ENCODE data around the gene FUT3. TPM values are rescaled to one million over a fixed set of nuclear protein-coding genes. Genes with fewer than 3 reads are reported as not detected.

Gene FUT3
- polyA plus RNA-seq, 1 experiment, result not detected

- H3K27ac ChIP-seq (ENCODE audit: low read depth, low read length), result no peak overlapping the region
- POLR2A ChIA-PET, result no interaction called here
- no peak for DNase-seq (ENCODE audit: low read depth, low spot score)
- no peaks in the 10 kb centered on the region for H3K27me3 ChIP-seq (ENCODE audit: control insufficient read depth, insufficient read depth, low read length)
- CTCF ChIA-PET, result interaction anchor here (1.9 to 2.2 kb wide), 2 partner anchors 92 to 93 kb away, joined by 7 to 10 read pairs; partner anchors contain the start of gene NRTN
- no peak overlapping the region for H3K4me3 ChIP-seq (ENCODE audit: low read depth, low read length)
- TF ChIP-seq CTCF (IDR thresholded peaks at IDR 0.05; ENCODE audit: low read depth, low read length), result no peak
- no peaks in the 10 kb centered on the region; the same call in 1 of the 2 replicates for H3K9me3 ChIP-seq (ENCODE audit: control insufficient read depth, insufficient read depth, low read length)
These were observed 45.3 kb upstream of the FUT3 start for GRCh38 chr19:5896365-5897076.

- H3K9me3 ChIP-seq (ENCODE audit: control insufficient read depth, insufficient read depth, low read length), result no peaks in the 10 kb centered on the region; the same call in 1 of the 2 replicates
- ChIA-PET CTCF (interaction anchor here (0.8 to 1.9 kb wide), 2 partner anchors 92 to 127 kb away, joined by 3 to 7 read pairs; no protein-coding TSS in a partner anchor), POLR2A (no interaction called here)
- no peaks in the 10 kb centered on the region for H3K27me3 ChIP-seq (ENCODE audit: control insufficient read depth, insufficient read depth, low read length)
- no peak for TF ChIP-seq CTCF (IDR thresholded peaks at IDR 0.05; ENCODE audit: low read depth, low read length)
- no peak overlapping the region for H3K4me3 ChIP-seq (ENCODE audit: low read depth, low read length)
- DNase-seq (ENCODE audit: low read depth, low spot score), result no peak
- no peak overlapping the region for H3K27ac ChIP-seq (ENCODE audit: low read depth, low read length)
These were observed 44.6 kb upstream of the FUT3 start for GRCh38 chr19:5895890-5896289.

- ChIA-PET CTCF (interaction anchor here (0.8 to 1.9 kb wide), 2 partner anchors 91 to 127 kb away, joined by 3 to 7 read pairs; no protein-coding TSS in a partner anchor), POLR2A (no interaction called here)
- TF ChIP-seq CTCF (IDR thresholded peaks at IDR 0.05; ENCODE audit: low read depth, low read length), result no peak
- Histone ChIP-seq H3K27ac (ENCODE audit: low read depth, low read length) (no peak overlapping the region), H3K4me3 (ENCODE audit: low read depth, low read length) (no peak overlapping the region), H3K27me3 (ENCODE audit: control insufficient read depth, insufficient read depth, low read length) (no peaks in the 10 kb centered on the region), H3K9me3 (ENCODE audit: control insufficient read depth, insufficient read depth, low read length) (no peaks in the 10 kb centered on the region; the same call in 1 of the 2 replicates)
- no peak for DNase-seq (ENCODE audit: low read depth, low spot score)
These were observed 44.2 kb upstream of the FUT3 start for GRCh38 chr19:5895409-5895808.

GRCh38 chr19:5894704-5895349, 43.6 kb upstream of the FUT3 start:
- H3K4me3 ChIP-seq (ENCODE audit: low read depth, low read length), result no peak overlapping the region
- no peaks in the 10 kb centered on the region for H3K27me3 ChIP-seq (ENCODE audit: control insufficient read depth, insufficient read depth, low read length)
- H3K9me3 ChIP-seq (ENCODE audit: control insufficient read depth, insufficient read depth, low read length), result no peaks in the 10 kb centered on the region; the same call in 1 of the 2 replicates
- no peak for DNase-seq (ENCODE audit: low read depth, low spot score)
- CTCF ChIA-PET, result interaction anchor here (0.8 to 1.9 kb wide), 2 partner anchors 91 to 128 kb away, joined by 3 to 7 read pairs; no protein-coding TSS in a partner anchor
- TF ChIP-seq CTCF (IDR thresholded peaks at IDR 0.05; ENCODE audit: low read depth, low read length), result no peak
- POLR2A ChIA-PET, result no interaction called here
- no peak overlapping the region for H3K27ac ChIP-seq (ENCODE audit: low read depth, low read length)

Measured in AG04450 (cell line).